ENCODE results near the gene CX3CL1. TPM values are rescaled to one million over a fixed set of nuclear protein-coding genes. Genes with fewer than 3 reads are reported as not detected.

CX3CL1 gene
- total and polyA plus RNA-seq, 2 donors (not counting 3 experiments of a cell fraction or from before 2014, with no cell fraction given), result 2.0 to 2.3 TPM

GRCh38 chr16:57348327-57348726 is 24.0 kb upstream of the CX3CL1 start:
- TF ChIP-seq JUN (IDR thresholded peaks at IDR 0.05; ENCODE audit: borderline replicate concordance, insufficient read depth, insufficient read length, low read depth), result no peak
- TF ChIP-seq MYC (IDR thresholded peaks at IDR 0.05; ENCODE audit: low read depth, low read length), result no peak
- no peak for TF ChIP-seq GATA2 (IDR thresholded peaks at IDR 0.05; ENCODE audit: insufficient read depth, insufficient read length, low read depth, low read length)
- TF ChIP-seq POLR2A (IDR thresholded peaks at IDR 0.05; ENCODE audit: low read depth, low read length), result no peak
- TF ChIP-seq CTCF (IDR thresholded peaks at IDR 0.05; ENCODE audit: extremely low read depth in 1 of 2, insufficient read depth in 1 of 2, low read depth in 1 of 2, low read length in 2 of 2), result no peak
- TF ChIP-seq, protein P1, sequence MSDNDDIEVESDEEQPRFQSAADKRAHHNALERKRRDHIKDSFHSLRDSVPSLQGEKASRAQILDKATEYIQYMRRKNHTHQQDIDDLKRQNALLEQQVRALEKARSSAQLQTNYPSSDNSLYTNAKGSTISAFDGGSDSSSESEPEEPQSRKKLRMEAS (IDR thresholded peaks at IDR 0.05; ENCODE audit: insufficient read depth, insufficient read length), result no peak
- no peaks in the 10 kb centered on the region for H3K9me1 ChIP-seq (replicated peaks; ENCODE audit: control insufficient read depth, extremely low read depth, insufficient read depth, low read length)

More at GRCh38 chr16:57348327-57348726, 24.0 kb upstream of the CX3CL1 start:
- no peak overlapping the region for H2AFZ ChIP-seq (ENCODE audit: low read depth, low read length)
- no peaks in the 10 kb centered on the region for H3K36me3 ChIP-seq (ENCODE audit: control insufficient read depth in 2 of 2, extremely low read depth in 1 of 2, insufficient read depth in 2 of 2, low read length in 2 of 2)
- H3K4me2 ChIP-seq (ENCODE audit: insufficient read depth, low read length), result no peak overlapping the region
- POLR2A ChIA-PET, result no interaction called here
- H3K4me3 ChIP-seq (replicated peaks in 1 of 3; ENCODE audit: insufficient read depth in 1 of 3, low read depth in 1 of 3, low read length in 3 of 3), result no peak overlapping the region
- H3K27me3 ChIP-seq (ENCODE audit: control insufficient read depth in 2 of 2, insufficient read depth in 2 of 2, low read length in 2 of 2), result peaks cover 10 to 20% of the 10 kb centered on the region in 2 experiments
- no peak for FAIRE-seq
- DNase-seq (ENCODE audit: low read depth, low spot score), result no peak
- CTCF ChIA-PET, result no interaction called here
- H3K9ac ChIP-seq (replicated peaks; ENCODE audit: extremely low read depth, insufficient read depth, low read length), result no peak overlapping the region
- H3K4me1 ChIP-seq (ENCODE audit: control insufficient read depth, extremely low read depth, insufficient read depth, low read length), result no peaks in the 10 kb centered on the region
- no peak overlapping the region for H3K27ac ChIP-seq (ENCODE audit: insufficient read depth, low read depth, low read length)
- dilution Hi-C loops (cut with MboI; ENCODE audit: extremely low pct_ligation_motif_present, low sequenced_read_pairs), result no loop called here
- intact Hi-C loops (cut with micrococcal nuclease), result no loop called here
- H4K20me1 ChIP-seq (replicated peaks; ENCODE audit: control insufficient read depth, extremely low read depth, insufficient read depth, low read length), result no peaks in the 10 kb centered on the region
- no TSS peak for BruUV-seq (replicated peaks)
- H3K79me2 ChIP-seq (ENCODE audit: control insufficient read depth, insufficient read depth, low read length), result no peaks in the 10 kb centered on the region
- H3K9me3 ChIP-seq (replicated peaks; ENCODE audit: control insufficient read depth, insufficient read depth, low read length), result no peaks in the 10 kb centered on the region

All from endothelial cell of umbilical vein (primary cell).